ENCODE measurements around the gene CD164L2.

Gene CD164L2

GRCh38 chr1:27429029-27429425 lies 45.9 kb upstream of the CD164L2 start:
- Histone ChIP-seq H3K4me2 (ENCODE audit: low read length, poor library complexity, severe bottlenecking) (no peak overlapping the region), H2BK120ac (ENCODE audit: low read depth, low read length) (no peak overlapping the region), H3K27me3 (ENCODE audit: control insufficient read depth in 1 of 2, insufficient read depth in 1 of 2, low read length in 2 of 2) (no peaks in the 10 kb centered on the region), H3K4me1 (ENCODE audit: control insufficient read depth, insufficient read depth, low read depth, low read length) (peaks cover 11% of the 10 kb centered on the region), H3K4ac (ENCODE audit: low read depth in 1 of 2, low read length in 2 of 2) (no peak overlapping the region), H3K18ac (ENCODE audit: low read depth in 1 of 2, low read length in 2 of 2) (no peak overlapping the region), H4K91ac (ENCODE audit: low read length) (no peak overlapping the region), H3K9me3 (ENCODE audit: control insufficient read depth, low read length) (no peaks in the 10 kb centered on the region), H2BK15ac (ENCODE audit: low read depth, poor library complexity, severe bottlenecking) (no peak overlapping the region), H3K79me1 (replicated peaks; ENCODE audit: low read length, poor library complexity, severe bottlenecking) (peaks cover 36% of the 10 kb centered on the region), H3K4me3 (ENCODE audit: insufficient read depth in 1 of 2, low read depth in 1 of 2, low read length in 2 of 2) (no peak overlapping the region), H3K9ac (ENCODE audit: low read length) (peak overlapping the region; percentile 28), H3K14ac (ENCODE audit: low read length in 2 of 2) (no peak overlapping the region), H2BK5ac (ENCODE audit: low read depth, low read length, poor library complexity, severe bottlenecking) (no peak overlapping the region), H3K23ac (ENCODE audit: low read length in 2 of 2) (no peak overlapping the region), H2AK5ac (ENCODE audit: low read length, severe bottlenecking) (no peak overlapping the region), H3K36me3 (ENCODE audit: control insufficient read depth in 1 of 2, insufficient read depth in 2 of 2, low read depth in 1 of 2, low read length in 2 of 2) (peaks cover 14 to 44% of the 10 kb centered on the region in 2 experiments), H4K8ac (ENCODE audit: low read length) (no peak overlapping the region), H3K27ac (ENCODE audit: low read length, poor library complexity, severe bottlenecking) (no peak overlapping the region), H2AFZ (ENCODE audit: low read depth, low read length) (no peak overlapping the region), H2BK12ac (ENCODE audit: low read length in 2 of 2) (no peak overlapping the region)
- peak; percentile 8 for DNase-seq
- 38% methylated on average over 2 of the region's 2 CpGs for WGBS

DNA sequence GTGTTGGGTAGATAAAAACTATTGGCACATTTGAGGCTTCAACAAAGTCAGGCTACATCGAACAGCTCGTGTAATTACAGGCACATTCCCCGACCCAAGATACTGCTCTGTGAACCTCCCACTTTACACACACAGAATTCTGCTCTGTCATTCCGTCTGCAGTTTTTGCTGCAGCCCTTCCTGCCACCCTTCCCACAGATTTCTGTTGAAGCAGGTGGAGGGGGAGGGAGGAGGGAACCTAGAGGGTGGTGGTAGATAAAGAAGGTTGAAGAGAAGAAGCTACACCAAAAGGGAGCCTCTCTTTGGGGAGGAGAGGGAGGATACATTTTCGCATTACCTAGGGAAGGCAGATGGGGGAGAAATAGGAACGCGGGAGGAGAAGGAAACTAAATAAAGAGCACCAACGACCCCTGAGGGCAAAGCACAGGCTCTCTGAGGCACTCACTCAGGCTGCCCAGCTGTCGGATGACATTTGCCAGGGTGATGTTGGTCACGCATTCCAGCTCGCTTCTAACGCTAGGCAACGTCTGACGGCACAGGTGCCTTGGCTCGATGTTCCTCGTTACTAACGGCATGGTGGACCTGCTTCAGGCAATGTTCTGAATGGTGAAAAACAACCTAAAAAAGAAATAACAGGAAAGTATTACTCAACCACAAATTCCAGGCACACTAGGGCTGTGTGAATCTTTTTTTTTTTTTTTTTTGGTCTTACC lies 45.3 kb upstream of the CD164L2 start:
- no peak overlapping the region for H2AK5ac ChIP-seq (ENCODE audit: low read length, severe bottlenecking)
- H3K36me3 ChIP-seq (ENCODE audit: control insufficient read depth in 1 of 2, insufficient read depth in 2 of 2, low read depth in 1 of 2, low read length in 2 of 2) = peaks cover 14 to 44% of the 10 kb centered on the region in 2 experiments
- peak overlapping the region in 1 of 2 experiments; percentile 39 for H3K4me3 ChIP-seq (ENCODE audit: insufficient read depth in 1 of 2, low read depth in 1 of 2, low read length in 2 of 2)
- H3K4ac ChIP-seq (ENCODE audit: low read depth in 1 of 2, low read length in 2 of 2) = no peak overlapping the region
- H2BK12ac ChIP-seq (ENCODE audit: low read length in 2 of 2) = no peak overlapping the region
- H3K18ac ChIP-seq (ENCODE audit: low read depth in 1 of 2, low read length in 2 of 2) = no peak overlapping the region
- H2BK120ac ChIP-seq (ENCODE audit: low read depth, low read length) = no peak overlapping the region
- no peak overlapping the region for H3K27ac ChIP-seq (ENCODE audit: low read length, poor library complexity, severe bottlenecking)
- H2BK15ac ChIP-seq (ENCODE audit: low read depth, poor library complexity, severe bottlenecking) = peak overlapping the region; percentile 88
- whole genome bisulfite sequencing = 57% methylated on average over 7 of the region's 17 CpGs
- peaks cover 10% of the 10 kb centered on the region for H3K4me1 ChIP-seq (ENCODE audit: control insufficient read depth, insufficient read depth, low read depth, low read length)
- H3K9me3 ChIP-seq (ENCODE audit: control insufficient read depth, low read length) = no peaks in the 10 kb centered on the region
- peak; percentile 22 for DNase-seq
- no peak overlapping the region for H4K91ac ChIP-seq (ENCODE audit: low read length)
- peaks cover 37% of the 10 kb centered on the region for H3K79me1 ChIP-seq (replicated peaks; ENCODE audit: low read length, poor library complexity, severe bottlenecking)
- H3K27me3 ChIP-seq (ENCODE audit: control insufficient read depth in 1 of 2, insufficient read depth in 1 of 2, low read length in 2 of 2) = no peaks in the 10 kb centered on the region
- no peak overlapping the region for H3K4me2 ChIP-seq (ENCODE audit: low read length, poor library complexity, severe bottlenecking)
- H4K8ac ChIP-seq (ENCODE audit: low read length) = no peak overlapping the region
- H2BK5ac ChIP-seq (ENCODE audit: low read depth, low read length, poor library complexity, severe bottlenecking) = no peak overlapping the region
- H3K14ac ChIP-seq (ENCODE audit: low read length in 2 of 2) = no peak overlapping the region
- no peak overlapping the region for H2AFZ ChIP-seq (ENCODE audit: low read depth, low read length)
- peak overlapping the region in 1 of 2 experiments; percentile 31 for H3K23ac ChIP-seq (ENCODE audit: low read length in 2 of 2)
- peak overlapping the region; percentile 28 for H3K9ac ChIP-seq (ENCODE audit: low read length)

DNA sequence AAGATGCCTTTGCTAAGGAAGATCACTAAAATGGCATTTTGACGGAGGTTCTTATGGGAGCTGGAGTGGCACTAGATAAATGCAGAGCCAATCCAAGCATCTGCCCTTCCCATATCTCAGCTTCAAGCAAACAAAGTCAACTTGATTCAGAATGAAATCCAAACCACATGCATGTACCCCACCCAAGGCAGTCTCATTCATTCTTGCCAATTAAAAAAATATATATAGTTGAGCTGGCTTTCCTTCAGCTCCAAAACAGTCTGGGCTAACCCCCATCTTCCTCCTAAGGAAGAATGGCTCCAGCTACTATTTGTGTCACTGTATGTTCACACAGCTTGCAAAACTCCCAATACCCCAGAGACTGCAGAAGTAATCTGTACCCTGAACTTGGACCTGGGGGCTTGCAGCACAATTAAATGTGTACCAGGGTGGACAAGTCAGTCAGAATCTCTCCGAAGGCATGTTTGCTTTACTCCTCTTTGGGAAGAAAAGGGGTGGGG lies 44.7 kb upstream of the CD164L2 start:
- Histone ChIP-seq H3K4ac (ENCODE audit: low read depth in 1 of 2, low read length in 2 of 2) (no peak overlapping the region), H3K23ac (ENCODE audit: low read length in 2 of 2) (no peak overlapping the region), H2BK120ac (ENCODE audit: low read depth, low read length) (no peak overlapping the region), H2AFZ (ENCODE audit: low read depth, low read length) (no peak overlapping the region), H2AK5ac (ENCODE audit: low read length, severe bottlenecking) (no peak overlapping the region), H3K27me3 (ENCODE audit: control insufficient read depth in 1 of 2, insufficient read depth in 1 of 2, low read length in 2 of 2) (no peaks in the 10 kb centered on the region), H3K9ac (ENCODE audit: low read length) (peak overlapping the region; percentile 28), H3K9me3 (ENCODE audit: control insufficient read depth, low read length) (no peaks in the 10 kb centered on the region), H4K8ac (ENCODE audit: low read length) (no peak overlapping the region), H3K36me3 (ENCODE audit: control insufficient read depth in 1 of 2, insufficient read depth in 2 of 2, low read depth in 1 of 2, low read length in 2 of 2) (peaks cover 14 to 42% of the 10 kb centered on the region in 2 experiments), H2BK12ac (ENCODE audit: low read length in 2 of 2) (no peak overlapping the region), H3K4me1 (ENCODE audit: control insufficient read depth, insufficient read depth, low read depth, low read length) (peaks cover 10% of the 10 kb centered on the region), H3K4me2 (ENCODE audit: low read length, poor library complexity, severe bottlenecking) (no peak overlapping the region), H3K4me3 (ENCODE audit: insufficient read depth in 1 of 2, low read depth in 1 of 2, low read length in 2 of 2) (peak overlapping the region in 1 of 2 experiments; percentile 39), H3K27ac (ENCODE audit: low read length, poor library complexity, severe bottlenecking) (no peak overlapping the region), H2BK15ac (ENCODE audit: low read depth, poor library complexity, severe bottlenecking) (no peak overlapping the region), H4K91ac (ENCODE audit: low read length) (no peak overlapping the region), H2BK5ac (ENCODE audit: low read depth, low read length, poor library complexity, severe bottlenecking) (no peak overlapping the region), H3K14ac (ENCODE audit: low read length in 2 of 2) (no peak overlapping the region), H3K79me1 (replicated peaks; ENCODE audit: low read length, poor library complexity, severe bottlenecking) (peaks cover 37% of the 10 kb centered on the region), H3K18ac (ENCODE audit: low read depth in 1 of 2, low read length in 2 of 2) (no peak overlapping the region)
- DNase-seq = no peak
- WGBS = 94% methylated on average over 2 of the region's 2 CpGs

GRCh38 chr1:27427329-27427728 lies 44.2 kb upstream of the CD164L2 start:
- H2BK12ac ChIP-seq (ENCODE audit: low read length in 2 of 2) = no peak overlapping the region
- H4K91ac ChIP-seq (ENCODE audit: low read length) = no peak overlapping the region
- 95% methylated on average over 2 of the region's 2 CpGs for WGBS
- no peak overlapping the region for H3K27ac ChIP-seq (ENCODE audit: low read length, poor library complexity, severe bottlenecking)
- H3K36me3 ChIP-seq (ENCODE audit: control insufficient read depth in 1 of 2, insufficient read depth in 2 of 2, low read depth in 1 of 2, low read length in 2 of 2) = peaks cover 14 to 42% of the 10 kb centered on the region in 2 experiments
- H3K79me1 ChIP-seq (replicated peaks; ENCODE audit: low read length, poor library complexity, severe bottlenecking) = peaks cover 34% of the 10 kb centered on the region
- no peaks in the 10 kb centered on the region for H3K27me3 ChIP-seq (ENCODE audit: control insufficient read depth in 1 of 2, insufficient read depth in 1 of 2, low read length in 2 of 2)
- no peak overlapping the region for H3K4me2 ChIP-seq (ENCODE audit: low read length, poor library complexity, severe bottlenecking)
- no peak overlapping the region for H3K4ac ChIP-seq (ENCODE audit: low read depth in 1 of 2, low read length in 2 of 2)
- no peak overlapping the region for H2AFZ ChIP-seq (ENCODE audit: low read depth, low read length)
- no peak overlapping the region for H3K4me3 ChIP-seq (ENCODE audit: insufficient read depth in 1 of 2, low read depth in 1 of 2, low read length in 2 of 2)
- no peak overlapping the region for H2BK120ac ChIP-seq (ENCODE audit: low read depth, low read length)
- H3K9me3 ChIP-seq (ENCODE audit: control insufficient read depth, low read length) = no peaks in the 10 kb centered on the region
- H3K14ac ChIP-seq (ENCODE audit: low read length in 2 of 2) = no peak overlapping the region
- no peak overlapping the region for H3K23ac ChIP-seq (ENCODE audit: low read length in 2 of 2)
- no peak overlapping the region for H2BK15ac ChIP-seq (ENCODE audit: low read depth, poor library complexity, severe bottlenecking)
- H2AK5ac ChIP-seq (ENCODE audit: low read length, severe bottlenecking) = no peak overlapping the region
- H3K4me1 ChIP-seq (ENCODE audit: control insufficient read depth, insufficient read depth, low read depth, low read length) = peaks cover 7% of the 10 kb centered on the region
- no peak overlapping the region for H2BK5ac ChIP-seq (ENCODE audit: low read depth, low read length, poor library complexity, severe bottlenecking)
- peak overlapping the region; percentile 36 for H4K8ac ChIP-seq (ENCODE audit: low read length)
- DNase-seq = no peak
- no peak overlapping the region for H3K18ac ChIP-seq (ENCODE audit: low read depth in 1 of 2, low read length in 2 of 2)
- H3K9ac ChIP-seq (ENCODE audit: low read length) = no peak overlapping the region

Data from mesenchymal stem cell (in vitro differentiated cells and primary cell).